ENCODE results near the gene HYI. TPM values are rescaled to one million over a fixed set of nuclear protein-coding genes. Genes with fewer than 3 reads are reported as not detected.
"Not testable (repeated sequence)": the region's sequence is repeated elsewhere in the genome, so short reads cannot be mapped to it uniquely, and the experiment has no call there.

HYI gene
- polyA plus RNA-seq, 3 donors: 39.8 to 49.5 (median 43.6) TPM

DNA sequence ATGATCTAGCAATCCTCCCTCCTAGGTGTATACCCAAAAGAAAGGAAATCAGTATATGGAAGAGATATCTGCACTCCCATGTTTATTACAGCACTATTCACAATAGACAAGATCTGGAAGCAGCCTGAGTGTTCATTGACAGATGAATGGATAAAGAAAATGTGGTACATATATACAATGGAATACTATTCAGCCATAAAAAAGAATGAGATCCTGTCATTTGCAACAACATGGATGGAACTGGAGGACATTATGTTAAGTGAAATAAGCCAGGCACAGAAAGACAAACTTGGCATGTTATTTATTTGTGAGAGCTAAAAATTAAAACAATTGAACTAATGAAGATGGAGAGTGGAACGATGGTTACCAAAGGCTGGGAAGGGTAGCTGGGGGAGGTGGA lies 40.3 kb downstream of the HYI start:
- not testable (repeated sequence) for DNase-seq

GRCh38 chr1:43410571-43410970 lies 43.2 kb downstream of the HYI start:
- no peak for DNase-seq

DNA sequence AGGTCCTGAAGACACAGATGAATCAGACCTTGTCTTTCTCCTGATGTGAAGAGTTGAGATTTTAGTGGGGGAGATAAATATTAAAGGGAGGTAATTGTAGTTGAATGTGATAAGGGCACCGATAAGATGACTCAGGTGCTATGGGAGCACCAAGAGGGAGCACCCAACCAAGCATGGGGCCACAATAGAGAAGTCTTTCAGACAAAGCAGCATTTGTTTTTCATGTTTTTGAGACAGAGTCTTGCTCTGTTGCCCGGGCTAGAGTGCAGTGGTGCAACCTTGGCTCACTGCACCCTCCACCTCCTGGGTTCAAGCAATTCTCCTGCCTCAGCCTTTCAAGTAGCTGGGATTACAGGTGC lies 47.9 kb downstream of the HYI start:
- DNase-seq: no peak

DNA sequence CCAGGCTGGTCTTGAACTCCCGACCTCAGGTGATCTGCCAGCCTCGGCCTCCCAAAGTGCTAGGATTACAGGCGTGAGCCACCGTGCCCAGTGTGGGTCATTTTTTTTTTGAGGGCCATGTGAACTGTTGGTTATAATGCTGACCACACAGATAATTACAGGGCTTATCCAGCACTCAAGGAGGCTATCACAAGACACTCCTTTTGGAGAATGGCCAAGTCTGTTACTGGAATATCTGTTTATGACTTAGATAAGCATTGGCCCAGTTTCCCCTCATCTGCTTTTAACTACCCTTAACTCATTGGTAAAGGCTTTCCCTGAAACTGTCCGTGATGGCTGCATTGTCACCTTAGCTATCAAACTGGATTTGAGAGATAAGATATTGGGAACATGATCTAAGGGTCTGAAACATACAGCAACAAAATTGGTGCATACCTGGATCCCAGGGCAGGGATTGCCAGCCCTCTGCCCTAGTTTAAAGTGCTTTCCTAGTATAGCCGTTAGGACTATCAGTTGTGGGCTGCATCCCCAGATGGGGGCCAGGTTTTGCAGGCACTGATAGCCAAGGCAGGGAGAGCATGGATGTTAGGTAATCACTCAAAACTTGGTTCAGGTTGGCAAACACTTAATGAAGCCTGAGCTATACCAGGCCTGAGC lies 48.4 kb downstream of the HYI start:
- DNase-seq: no peak

DNA sequence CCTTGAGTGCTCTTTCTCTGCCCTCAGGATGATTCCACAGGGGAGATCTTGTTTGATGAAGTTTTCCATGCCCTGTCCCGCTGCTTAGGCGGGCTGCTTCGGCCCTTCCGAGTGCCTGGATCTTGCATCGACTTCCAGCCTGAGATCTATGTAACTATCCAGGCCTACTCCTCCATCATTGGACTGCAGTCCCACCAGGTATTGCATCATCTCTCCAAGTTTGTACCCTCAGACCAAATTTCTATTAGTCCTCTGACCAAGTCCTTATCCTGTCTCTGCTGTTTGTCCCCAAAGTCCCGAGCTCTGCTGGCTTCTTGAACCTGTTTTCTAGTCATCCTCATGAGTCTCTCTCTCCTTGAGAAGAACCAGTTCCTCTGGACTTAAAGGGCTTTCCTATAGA lies 49.4 kb downstream of the HYI start:
- no peak for DNase-seq

DNA sequence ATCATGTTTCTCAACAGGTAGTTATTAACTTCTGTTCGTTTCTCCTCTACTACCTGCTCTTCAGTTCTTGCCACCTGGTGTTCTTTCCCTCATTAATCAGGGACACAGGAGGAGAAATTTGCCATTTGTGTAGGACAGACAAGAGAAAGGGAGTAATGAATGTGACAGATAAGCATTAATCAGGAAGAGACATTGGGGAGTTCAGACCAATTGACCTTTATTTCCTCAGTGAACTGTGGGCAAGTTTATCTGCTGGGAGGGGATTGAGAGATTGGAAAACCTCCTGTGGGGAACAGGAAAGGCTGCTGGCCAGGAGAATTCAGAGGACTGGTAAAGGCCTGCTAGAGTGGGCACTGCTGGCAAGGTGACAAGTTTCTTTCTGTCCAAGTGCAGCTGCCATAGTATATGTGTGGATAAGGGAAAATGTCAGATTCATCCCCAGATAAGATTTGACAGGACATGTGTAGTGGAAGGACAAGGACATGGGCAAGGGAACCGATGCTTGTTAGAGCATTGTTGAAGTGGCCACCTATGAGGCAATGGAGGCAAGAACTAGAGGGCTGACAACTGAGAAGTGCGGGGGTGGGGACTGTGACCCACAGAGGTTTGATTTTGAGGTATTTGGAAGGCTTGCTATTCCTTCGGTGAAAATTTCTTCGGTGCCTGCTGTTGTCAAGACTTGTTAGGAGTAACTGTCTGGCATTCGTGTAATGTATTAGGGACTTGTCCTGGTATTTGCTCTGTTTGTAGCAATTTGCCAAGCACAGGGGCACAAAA lies 51.5 kb downstream of the HYI start:
- DNase-seq: no peak

Other genes starting within 250 kb of the HYI start
- 10 to 100 TPM; 16.4 to 16.9 (median 16.6) TPM for gene TMEM125, start 183.9 kb downstream of the HYI start, polyA plus RNA-seq (ENCODE audit: insufficient read length in 3 of 3)
- 10 to 100 TPM; 24.0 to 30.7 (median 28.4) TPM for gene C1orf210, start 168.3 kb downstream of the HYI start, polyA plus RNA-seq (ENCODE audit: insufficient read length in 3 of 3)
- gene TIE1, start 152.9 kb downstream of the HYI start, polyA plus RNA-seq (ENCODE audit: insufficient read length in 3 of 3): 10 to 100 TPM; 52.1 to 63.4 (median 53.6) TPM
- under 1 TPM; 0.42 to 0.78 (median 0.65) TPM for gene MPL, start 116.1 kb downstream of the HYI start, polyA plus RNA-seq (ENCODE audit: insufficient read length in 3 of 3)
- gene CDC20, start 95.0 kb downstream of the HYI start, polyA plus RNA-seq (ENCODE audit: insufficient read length in 3 of 3): 10 to 100 TPM; 36.9 to 49.9 (median 44.3) TPM
- gene ELOVL1, start 85.9 kb downstream of the HYI start, polyA plus RNA-seq (ENCODE audit: insufficient read length in 3 of 3): 10 to 100 TPM; 85.4 to 92.0 (median 88.8) TPM
- 10 to 100 TPM; 39.3 to 44.6 (median 42.2) TPM for gene MED8, start 64.1 kb downstream of the HYI start, polyA plus RNA-seq (ENCODE audit: insufficient read length in 3 of 3)
- 10 to 100 TPM; 21.4 to 34.7 (median 33.0) TPM for gene SZT2, start 64.0 kb downstream of the HYI start, polyA plus RNA-seq (ENCODE audit: insufficient read length in 3 of 3)
- gene PTPRF, start 77.0 kb upstream of the HYI start, polyA plus RNA-seq (ENCODE audit: insufficient read length in 3 of 3): 100 to 1,000 TPM; 228 to 244 (median 233) TPM
- 10 to 100 TPM; 55.0 to 57.8 (median 55.1) TPM for gene KDM4A, start 196.2 kb upstream of the HYI start, polyA plus RNA-seq (ENCODE audit: insufficient read length in 3 of 3)

Data from renal pelvis (tissue), 4 donors.